ENCODE results near the gene FBXL16.

GRCh38 chr16:668519-669171 lies 37.0 kb downstream of the FBXL16 start:
- no peak for TF ChIP-seq CTCF (IDR thresholded peaks at IDR 0.05)
- no peak for TF ChIP-seq POLR2A (IDR thresholded peaks at IDR 0.05)

Data from esophagus squamous epithelium (tissue), 4 donors.